Right lobe of liver (tissue), 6 donors: ENCODE measurements around the gene CLHC1. TPM values are rescaled to one million over a fixed set of nuclear protein-coding genes. Genes with fewer than 3 reads are reported as not detected.
"Not testable (repeated sequence)": the region's sequence is repeated elsewhere in the genome, so short reads cannot be mapped to it uniquely, and the experiment has no call there.

ENCODE experiments used
- ATAC-seq, 4 donors: fragments of 200-7000 bp; cut with Tn5 transposase; one replicate each; pipeline ENCODE4 v1.9.1; 2020; ENCODE audit warnings: mild to moderate bottlenecking in 4 of 4, moderate library complexity in 4 of 4
- DNase-seq, 3 donors: peaks; one replicate each; pipeline ENCODE4 v3.0.0-alpha.2; 2020
- H3K27ac ChIP-seq, 3 donors: fragments of 200-600 bp; one replicate each; pipeline ENCODE4 v1.8.0; 2022
- H3K27me3 ChIP-seq, 2 donors: fragments of 200-600 bp; one replicate each; pipeline ENCODE4 v1.8.0; 2022
- H3K36me3 ChIP-seq, 4 donors: fragments of 200-600 bp; sonication (generic) in 1 of 4; one replicate each; pipeline versions ENCODE4 v1.5.1 to v1.8.0; 2017 to 2022; ENCODE audit warnings: control low read depth in 1 of 4
- H3K4me1 ChIP-seq, 4 donors: fragments of 200-600 bp; sonication (generic) in 1 of 4; one replicate each; pipeline versions ENCODE4 v1.5.1 to v1.8.0; 2017 to 2022; ENCODE audit warnings: control low read depth in 1 of 4
- H3K4me3 ChIP-seq, 3 donors: fragments of 200-600 bp; one replicate each; pipeline ENCODE4 v1.8.0; 2022
- H3K9me3 ChIP-seq, 4 donors: fragments of 200-600 bp; sonication (generic) in 1 of 4; one replicate each; pipeline versions ENCODE4 v1.5.1 to v1.8.0; 2017 to 2022; ENCODE audit warnings: control low read depth in 1 of 4
- POLR2A ChIP-seq: fragments of 450-650 bp; IDR thresholded peaks from one replicate; pipeline ENCODE4 v1.6.1; 2017; ENCODE audit warnings: antibody characterized with exemption, mild to moderate bottlenecking
- WGBS: methylation state at CpG from one replicate; pipeline ENCODE4 v1.1.6; 2018; ENCODE audit warnings: low coverage, low lambda C conversion rate; ENCODE audit not compliant: insufficient coverage; ENCODE audit errors: missing lambda C conversion rate; 5-methylcytosine and 5-hydroxymethylcytosine counted together
- intact Hi-C, 2 donors: fragments of 100-400 bp; cut with DNase I; formaldehyde crosslinking; loops; one replicate each; pipeline versions ENCODE4 v1.11.2 to v1.14.1; 2022
- total RNA-seq, 6 experiments: library from RNA; depleted of rRNA in 2 of 6; stranded (reverse); fragments of >200 nt in 2 of 6; fragmentation: NEBNext Ultra II Directional in 3 of 6; extraction: Animal tissue kit (Norgen Biotek cat#: 25700) in 3 of 6; gene quantifications; one replicate each; pipeline versions ENCODE4 v1.1.0 to v1.2.4, GENCODE V29; 2016 to 2023
- TF ChIP-seq, protein P1 (sequence below), 4 donors: fragments of 200-600 bp in 3 of 4; fragments of 450-650 bp in 1 of 4; IDR thresholded peaks; one replicate each; pipeline versions ENCODE4 v1.5.1 to v1.8.0; 2016 to 2022; ENCODE audit warnings: antibody characterized with exemption in 4 of 4, mild to moderate bottlenecking in 2 of 4
- donor health status: DM: no; HTN: yes; CAD: no.
- donor health status: DM: no; HTN: no; CAD: no.
- donor health status: DM: no; HTN: no; CAD: no.
- donor health status: DM: no; HTN: yes; CAD: no.
- donor health status: DM: no; HTN: yes; CAD: no.

CLHC1 gene
- total RNA-seq, 6 experiments from 2014 or later, result 1.5 to 5.0 (median 3.7) TPM

DNA sequence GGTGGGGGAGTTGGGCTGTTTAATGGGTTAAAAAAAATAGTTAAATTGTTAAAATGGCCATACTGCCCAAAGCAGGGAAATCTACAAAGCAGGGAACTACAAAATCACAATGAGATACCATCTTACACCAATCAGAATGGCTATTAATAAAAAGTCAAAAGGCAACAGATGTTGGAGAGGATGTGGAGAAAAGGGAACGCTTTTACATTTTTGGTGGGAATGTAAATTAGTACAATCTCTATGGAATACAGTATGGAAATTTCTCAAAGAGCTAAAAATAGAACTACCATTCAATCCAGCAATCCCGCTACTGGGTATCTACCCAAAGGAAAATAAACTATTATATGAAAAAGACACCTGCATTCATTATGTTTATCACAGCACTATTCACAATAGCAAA, 27.1 kb downstream of the CLHC1 start:
- ATAC-seq (no peak), DNase-seq (no peak)
- Histone ChIP-seq H3K4me3 (no peak overlapping the region), H3K9me3 (no peaks in the 10 kb centered on the region), H3K27ac (no peak overlapping the region), H3K36me3 (no peaks in the 10 kb centered on the region), H3K4me1 (no peaks in the 10 kb centered on the region), H3K27me3 (no peaks in the 10 kb centered on the region)
- TF ChIP-seq, protein P1, sequence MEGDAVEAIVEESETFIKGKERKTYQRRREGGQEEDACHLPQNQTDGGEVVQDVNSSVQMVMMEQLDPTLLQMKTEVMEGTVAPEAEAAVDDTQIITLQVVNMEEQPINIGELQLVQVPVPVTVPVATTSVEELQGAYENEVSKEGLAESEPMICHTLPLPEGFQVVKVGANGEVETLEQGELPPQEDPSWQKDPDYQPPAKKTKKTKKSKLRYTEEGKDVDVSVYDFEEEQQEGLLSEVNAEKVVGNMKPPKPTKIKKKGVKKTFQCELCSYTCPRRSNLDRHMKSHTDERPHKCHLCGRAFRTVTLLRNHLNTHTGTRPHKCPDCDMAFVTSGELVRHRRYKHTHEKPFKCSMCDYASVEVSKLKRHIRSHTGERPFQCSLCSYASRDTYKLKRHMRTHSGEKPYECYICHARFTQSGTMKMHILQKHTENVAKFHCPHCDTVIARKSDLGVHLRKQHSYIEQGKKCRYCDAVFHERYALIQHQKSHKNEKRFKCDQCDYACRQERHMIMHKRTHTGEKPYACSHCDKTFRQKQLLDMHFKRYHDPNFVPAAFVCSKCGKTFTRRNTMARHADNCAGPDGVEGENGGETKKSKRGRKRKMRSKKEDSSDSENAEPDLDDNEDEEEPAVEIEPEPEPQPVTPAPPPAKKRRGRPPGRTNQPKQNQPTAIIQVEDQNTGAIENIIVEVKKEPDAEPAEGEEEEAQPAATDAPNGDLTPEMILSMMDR (IDR thresholded peaks at IDR 0.05), result no peak
- no peak for TF ChIP-seq POLR2A
- intact Hi-C loops, result no loop called here
- 100% methylated on average over 2 of the region's 2 CpGs for WGBS

GRCh38 chr2:55204536-55204935, 27.6 kb downstream of the CLHC1 start:
- Histone ChIP-seq H3K9me3 (no peaks in the 10 kb centered on the region), H3K27ac (no peak overlapping the region), H3K27me3 (no peaks in the 10 kb centered on the region), H3K4me3 (no peak overlapping the region), H3K4me1 (no peaks in the 10 kb centered on the region), H3K36me3 (no peaks in the 10 kb centered on the region)
- WGBS, result 92% methylated on average over 3 of the region's 3 CpGs
- intact Hi-C loops, result no loop called here
- no peak for DNase-seq
- ATAC-seq, result no peak
- TF ChIP-seq POLR2A, result no peak
- TF ChIP-seq, protein P1 (IDR thresholded peaks at IDR 0.05), result no peak

- ATAC-seq, result no peak
- Histone ChIP-seq H3K27me3 (no peaks in the 10 kb centered on the region), H3K27ac (no peak overlapping the region), H3K4me3 (no peak overlapping the region), H3K36me3 (no peaks in the 10 kb centered on the region), H3K9me3 (no peaks in the 10 kb centered on the region), H3K4me1 (no peaks in the 10 kb centered on the region)
- 91% methylated on average over 1 of the region's 1 CpG for WGBS
- intact Hi-C loops, result no loop called here
- no peak for DNase-seq
- no peak for TF ChIP-seq POLR2A
- TF ChIP-seq, protein P1 (IDR thresholded peaks at IDR 0.05), result no peak
Measured at GRCh38 chr2:55200416-55200815, 31.7 kb downstream of the CLHC1 start.

DNA sequence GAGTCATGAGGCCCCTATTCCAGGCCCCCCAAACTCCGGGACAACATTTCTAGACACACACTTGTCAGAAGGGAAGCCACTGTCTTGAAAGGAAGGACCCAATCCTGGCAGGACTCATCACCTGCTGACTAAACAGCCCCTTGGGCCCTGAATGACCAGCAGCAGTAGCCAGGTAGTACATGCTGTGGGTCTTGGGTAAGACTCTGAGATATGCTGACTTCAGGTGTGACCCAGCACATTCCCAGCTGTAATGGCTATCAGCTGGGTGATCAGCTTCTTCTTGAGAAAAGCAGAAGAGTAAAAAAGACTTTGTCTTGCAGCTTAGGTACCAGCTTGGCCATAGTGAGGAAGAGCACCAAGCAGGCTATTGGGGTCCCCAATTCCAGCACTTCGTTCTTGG, 35.6 kb downstream of the CLHC1 start:
- Histone ChIP-seq H3K27ac (no peak overlapping the region), H3K9me3 (no peaks in the 10 kb centered on the region), H3K4me3 (no peak overlapping the region), H3K36me3 (no peaks in the 10 kb centered on the region), H3K27me3 (no peaks in the 10 kb centered on the region), H3K4me1 (no peaks in the 10 kb centered on the region)
- ATAC-seq (no peak), DNase-seq (no peak)
- intact Hi-C loops, result no loop called here
- TF ChIP-seq, protein P1 (IDR thresholded peaks at IDR 0.05), result no peak
- TF ChIP-seq POLR2A, result no peak
- WGBS, result 100% methylated on average over 1 of the region's 2 CpGs

GRCh38 chr2:55191888-55192287, 40.2 kb downstream of the CLHC1 start:
- ATAC-seq, H3K9me3 ChIP-seq, H3K4me3 ChIP-seq, H3K4me1 ChIP-seq, H3K27me3 ChIP-seq, H3K27ac ChIP-seq, intact Hi-C loops, H3K36me3 ChIP-seq, DNase-seq: not testable (repeated sequence)
- WGBS, result no CpG with 5 or more reads among the region's 2 CpGs

- WGBS, result 79% methylated on average over 8 of the region's 8 CpGs
- H3K27me3 ChIP-seq, ATAC-seq, H3K27ac ChIP-seq, H3K4me1 ChIP-seq, DNase-seq, intact Hi-C loops, H3K36me3 ChIP-seq, H3K9me3 ChIP-seq, H3K4me3 ChIP-seq: not testable (repeated sequence)
Measured at GRCh38 chr2:55186837-55187236, 45.3 kb downstream of the CLHC1 start.
